Measurements from ENCODE around the gene NPAS3.

The NPAS3 gene

DNA sequence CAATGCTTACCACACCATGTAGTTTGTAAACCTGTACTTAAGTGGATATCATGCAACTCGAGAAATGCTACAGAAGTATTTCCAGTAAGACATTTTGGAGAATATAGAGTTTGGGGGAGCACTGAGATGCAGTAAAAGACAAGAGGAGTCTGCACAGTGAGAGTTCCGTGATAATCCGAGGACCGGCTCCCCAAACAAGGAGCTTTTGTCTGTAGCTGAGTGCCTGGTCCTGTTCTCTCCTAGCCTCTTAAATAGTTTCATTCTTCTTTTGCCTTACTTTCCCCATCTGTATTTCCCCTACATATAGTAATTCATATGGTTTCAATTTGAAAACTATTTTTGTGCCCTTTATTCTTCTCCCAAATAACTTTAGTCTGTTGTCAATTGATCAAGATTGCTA, 648.1 kb downstream of the NPAS3 start:
- H3K4me3 ChIP-seq, result no peak overlapping the region
- H3K27me3 ChIP-seq, result no peaks in the 10 kb centered on the region
- peaks cover 0 to 8% (median 0%) of the 10 kb centered on the region in 10 experiments; a peak in 3 of 20 replicates for H3K4me1 ChIP-seq
- H3K4me2 ChIP-seq, result no peak overlapping the region
- H3K9me3 ChIP-seq (replicated peaks in 1 of 11), result no peaks in the 10 kb centered on the region
- H3K9ac ChIP-seq, result no peak overlapping the region
- TF ChIP-seq Cebpa-rat (IDR thresholded peaks at IDR 0.05), result no peak
- no peak overlapping the region for H3K27ac ChIP-seq
- no peaks in the 10 kb centered on the region for H3K36me3 ChIP-seq
- no peaks in the 10 kb centered on the region for H4K20me1 ChIP-seq

DNA sequence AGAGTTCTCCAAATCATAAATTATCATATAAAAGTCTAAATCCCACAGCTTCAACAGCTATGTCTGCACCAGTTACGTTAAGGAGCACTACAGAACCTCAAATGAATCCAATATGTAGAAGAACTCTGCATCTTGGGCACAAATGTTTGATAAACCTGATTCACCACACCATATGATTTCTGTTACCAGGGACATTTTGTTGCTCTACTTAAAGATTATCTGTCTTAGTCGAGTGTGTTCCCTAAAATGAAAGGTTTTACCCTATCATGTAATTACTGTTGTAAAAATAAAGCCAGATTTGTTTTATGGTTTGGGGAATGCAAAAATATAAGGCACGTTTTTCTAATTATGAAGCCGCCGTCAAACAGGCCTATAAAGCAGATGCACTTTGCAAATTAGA, 649.1 kb downstream of the NPAS3 start:
- no peaks in the 10 kb centered on the region for H4K20me1 ChIP-seq
- H3K27ac ChIP-seq, result no peak overlapping the region
- no peaks in the 10 kb centered on the region for H3K36me3 ChIP-seq
- H3K9me3 ChIP-seq (replicated peaks in 1 of 11), result no peaks in the 10 kb centered on the region
- peaks cover 0 to 8% (median 0%) of the 10 kb centered on the region in 10 experiments; a peak in 3 of 20 replicates for H3K4me1 ChIP-seq
- no peaks in the 10 kb centered on the region for H3K27me3 ChIP-seq
- H3K4me3 ChIP-seq, result no peak overlapping the region
- no peak overlapping the region for H3K9ac ChIP-seq
- TF ChIP-seq Cebpa-rat (IDR thresholded peaks at IDR 0.05), result no peak
- H3K4me2 ChIP-seq, result no peak overlapping the region

- no peak overlapping the region for H3K27ac ChIP-seq
- H3K4me3 ChIP-seq, result no peak overlapping the region
- H3K9ac ChIP-seq, result no peak overlapping the region
- H3K9me3 ChIP-seq (replicated peaks in 1 of 11), result no peaks in the 10 kb centered on the region
- H3K36me3 ChIP-seq, result no peaks in the 10 kb centered on the region
- no peak for TF ChIP-seq Cebpa-rat (IDR thresholded peaks at IDR 0.05)
- no peaks in the 10 kb centered on the region for H3K27me3 ChIP-seq
- no peak overlapping the region for H3K4me2 ChIP-seq
- H3K4me1 ChIP-seq, result peaks cover 0 to 8% (median 0%) of the 10 kb centered on the region in 10 experiments; a peak in 3 of 20 replicates
- H4K20me1 ChIP-seq, result no peaks in the 10 kb centered on the region
Observed at GRCh38 chr14:33588771-33589170, 650.1 kb downstream of the NPAS3 start.

GRCh38 chr14:33589334-33589733, 650.7 kb downstream of the NPAS3 start:
- no peak for TF ChIP-seq Cebpa-rat (IDR thresholded peaks at IDR 0.05)
- no peak overlapping the region for H3K4me2 ChIP-seq
- H3K4me1 ChIP-seq, result peaks cover 0 to 8% (median 0%) of the 10 kb centered on the region in 10 experiments; a peak in 3 of 20 replicates
- no peak overlapping the region for H3K4me3 ChIP-seq
- no peaks in the 10 kb centered on the region for H3K9me3 ChIP-seq (replicated peaks in 1 of 11)
- H3K27ac ChIP-seq, result no peak overlapping the region
- H3K36me3 ChIP-seq, result no peaks in the 10 kb centered on the region
- no peak overlapping the region for H3K9ac ChIP-seq
- H3K27me3 ChIP-seq, result no peaks in the 10 kb centered on the region
- H4K20me1 ChIP-seq, result no peaks in the 10 kb centered on the region

GRCh38 chr14:33590891-33591630, 652.4 kb downstream of the NPAS3 start:
- no peak for TF ChIP-seq Cebpa-rat (IDR thresholded peaks at IDR 0.05)
- H3K27me3 ChIP-seq, result no peaks in the 10 kb centered on the region
- H3K9me3 ChIP-seq (replicated peaks in 1 of 11), result no peaks in the 10 kb centered on the region
- H3K36me3 ChIP-seq, result no peaks in the 10 kb centered on the region
- H3K9ac ChIP-seq, result no peak overlapping the region
- no peak overlapping the region for H3K27ac ChIP-seq
- peaks cover 0 to 8% (median 0%) of the 10 kb centered on the region in 10 experiments; a peak in 3 of 20 replicates for H3K4me1 ChIP-seq
- no peaks in the 10 kb centered on the region for H4K20me1 ChIP-seq
- H3K4me3 ChIP-seq, result no peak overlapping the region
- peak overlapping the region in 4 of 11 experiments; percentile 15 to 43 (median 30); a peak in 6 of 22 replicates for H3K4me2 ChIP-seq

GRCh38 chr14:33592297-33592696, 653.6 kb downstream of the NPAS3 start:
- Histone ChIP-seq H3K36me3 (no peaks in the 10 kb centered on the region), H3K4me1 (peaks cover 0 to 8% (median 0%) of the 10 kb centered on the region in 10 experiments; a peak in 3 of 20 replicates), H3K4me3 (no peak overlapping the region), H3K9ac (no peak overlapping the region), H3K27me3 (no peaks in the 10 kb centered on the region), H3K9me3 (replicated peaks in 1 of 11) (no peaks in the 10 kb centered on the region), H3K27ac (no peak overlapping the region), H3K4me2 (no peak overlapping the region), H4K20me1 (no peaks in the 10 kb centered on the region)
- TF ChIP-seq Cebpa-rat (IDR thresholded peaks at IDR 0.05), result no peak

GRCh38 chr14:33596211-33597080, 657.8 kb downstream of the NPAS3 start:
- H3K27ac ChIP-seq, result no peak overlapping the region
- H3K4me2 ChIP-seq, result no peak overlapping the region
- TF ChIP-seq Cebpa-rat (IDR thresholded peaks at IDR 0.05), result no peak
- peaks cover 0 to under 1% (median 0%) of the 10 kb centered on the region in 10 experiments; a peak in 1 of 20 replicates for H3K4me1 ChIP-seq
- no peaks in the 10 kb centered on the region for H3K9me3 ChIP-seq (replicated peaks in 1 of 11)
- no peaks in the 10 kb centered on the region for H3K27me3 ChIP-seq
- H4K20me1 ChIP-seq, result no peaks in the 10 kb centered on the region
- H3K36me3 ChIP-seq, result no peaks in the 10 kb centered on the region
- H3K9ac ChIP-seq, result no peak overlapping the region
- H3K4me3 ChIP-seq, result no peak overlapping the region

DNA sequence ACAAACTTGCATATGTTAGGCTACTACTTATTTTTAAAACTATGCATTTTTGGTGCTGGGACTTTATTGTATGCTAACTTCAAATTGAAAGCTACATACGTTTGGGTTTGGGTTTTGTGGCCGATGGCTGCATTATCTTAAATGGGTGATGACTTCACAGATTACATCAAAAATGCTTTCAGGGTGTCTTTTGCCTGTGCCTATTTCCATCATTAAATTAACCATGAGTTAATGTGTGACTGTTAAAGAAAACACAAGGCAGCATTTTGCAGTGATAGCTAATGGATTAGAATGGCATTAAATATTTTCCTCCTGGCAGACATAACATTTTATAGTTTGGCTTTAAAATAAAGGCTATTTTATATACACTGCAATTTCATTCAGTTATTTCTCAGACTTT, 659.9 kb downstream of the NPAS3 start:
- no peak overlapping the region for H3K4me2 ChIP-seq
- no peaks in the 10 kb centered on the region for H3K4me1 ChIP-seq
- no peaks in the 10 kb centered on the region for H4K20me1 ChIP-seq
- H3K27me3 ChIP-seq, result no peaks in the 10 kb centered on the region
- H3K36me3 ChIP-seq, result no peaks in the 10 kb centered on the region
- no peak overlapping the region for H3K27ac ChIP-seq
- H3K9me3 ChIP-seq (replicated peaks in 1 of 11), result no peaks in the 10 kb centered on the region
- no peak overlapping the region for H3K9ac ChIP-seq
- no peak for TF ChIP-seq Cebpa-rat (IDR thresholded peaks at IDR 0.05)
- H3K4me3 ChIP-seq, result no peak overlapping the region

DNA sequence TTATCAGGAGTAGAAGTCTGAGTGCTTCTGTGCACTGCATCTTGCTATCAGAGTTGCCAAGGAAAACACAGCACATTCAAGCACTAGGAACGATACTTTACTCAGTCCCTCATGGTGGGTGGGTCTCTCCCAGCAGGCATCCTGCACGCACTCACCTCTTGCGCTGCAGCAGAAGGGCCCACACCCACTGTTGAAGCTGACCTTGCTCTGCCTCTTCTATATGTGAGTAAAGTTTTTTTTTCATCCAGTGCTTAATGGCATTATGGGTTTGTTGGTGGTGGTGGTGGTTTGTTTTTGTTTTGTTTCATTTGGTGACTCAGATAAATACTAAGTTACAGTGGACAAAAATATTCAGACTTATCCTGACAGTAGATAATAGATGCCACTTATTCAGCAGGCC, 663.7 kb downstream of the NPAS3 start:
- Histone ChIP-seq H4K20me1 (no peaks in the 10 kb centered on the region), H3K36me3 (no peaks in the 10 kb centered on the region), H3K4me1 (no peaks in the 10 kb centered on the region), H3K9ac (no peak overlapping the region), H3K4me3 (no peak overlapping the region), H3K4me2 (no peak overlapping the region), H3K9me3 (replicated peaks in 1 of 11) (no peaks in the 10 kb centered on the region), H3K27ac (no peak overlapping the region), H3K27me3 (no peaks in the 10 kb centered on the region)
- no peak for TF ChIP-seq Cebpa-rat (IDR thresholded peaks at IDR 0.05)

All from BLaER1 treated with 17β-estradiol and CSF1 and Interleukin-3, amounts not matched to agents 10 nM and 100 nM (cell line).